GM18508 (cell line): ENCODE results near the gene KIR3DL3.
"Not testable (repeated sequence)": the region's sequence is repeated elsewhere in the genome, so short reads cannot be mapped to it uniquely, and the experiment has no call there.

ENCODE experiments used
- ATAC-seq: cut with Tn5 transposase; IDR thresholded peaks from one replicate; pipeline ENCODE4 v1.9.1; 2021; ENCODE audit warnings: moderate number of reproducible peaks; ENCODE audit not compliant: insufficient read depth, unreplicated experiment

Gene KIR3DL3

DNA sequence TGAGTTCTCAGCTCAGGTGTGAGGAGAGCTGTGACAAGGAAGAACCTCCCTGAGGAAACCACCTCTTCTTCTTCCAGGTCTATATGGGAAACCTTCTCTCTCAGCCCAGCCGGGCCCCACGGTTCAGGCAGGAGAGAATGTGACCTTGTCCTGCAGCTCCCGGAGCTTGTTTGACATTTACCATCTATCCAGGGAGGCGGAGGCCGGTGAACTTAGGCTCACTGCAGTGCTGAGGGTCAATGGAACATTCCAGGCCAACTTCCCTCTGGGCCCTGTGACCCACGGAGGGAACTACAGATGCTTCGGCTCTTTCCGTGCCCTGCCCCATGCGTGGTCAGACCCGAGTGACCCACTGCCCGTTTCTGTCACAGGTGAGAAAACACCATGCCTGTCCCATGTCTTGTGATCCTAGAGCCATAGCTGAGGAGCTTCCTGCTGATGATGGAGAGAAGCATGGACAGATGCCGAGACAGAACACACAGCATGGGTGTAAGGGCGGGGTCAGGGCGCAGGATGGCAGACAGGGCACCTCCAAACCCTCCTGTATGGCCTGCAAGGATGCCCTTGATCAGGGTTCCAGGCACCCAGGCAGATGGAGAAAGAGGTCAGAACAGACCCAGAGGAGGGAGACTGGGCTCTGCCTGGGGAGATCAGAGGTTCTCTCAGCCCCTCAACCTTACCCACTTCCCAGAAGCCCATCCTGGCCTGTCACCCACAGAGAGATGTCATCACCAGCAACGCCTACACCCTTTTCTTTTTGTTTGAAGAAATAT lies 5.4 kb downstream of the KIR3DL3 start:
- ATAC-seq, result no peak

DNA sequence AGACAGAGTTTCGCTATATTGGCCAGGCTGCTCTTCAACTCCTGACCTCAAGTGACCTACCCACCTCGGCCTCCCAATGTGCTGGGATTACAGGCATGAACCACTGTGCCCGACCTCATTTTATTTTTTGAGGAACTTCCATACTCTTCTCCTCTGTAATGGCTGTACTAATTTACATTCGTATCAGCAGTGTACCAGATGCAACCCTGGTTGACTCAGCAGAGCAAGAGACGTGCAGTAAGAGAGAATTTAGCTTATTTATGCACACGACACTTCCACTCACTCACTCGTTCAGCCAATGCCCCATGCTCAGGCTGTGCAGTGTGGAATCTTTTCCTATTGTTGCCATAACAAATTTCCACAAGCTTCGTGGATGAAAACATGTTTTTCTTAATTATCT lies 6.9 kb downstream of the KIR3DL3 start:
- no peak for ATAC-seq

DNA sequence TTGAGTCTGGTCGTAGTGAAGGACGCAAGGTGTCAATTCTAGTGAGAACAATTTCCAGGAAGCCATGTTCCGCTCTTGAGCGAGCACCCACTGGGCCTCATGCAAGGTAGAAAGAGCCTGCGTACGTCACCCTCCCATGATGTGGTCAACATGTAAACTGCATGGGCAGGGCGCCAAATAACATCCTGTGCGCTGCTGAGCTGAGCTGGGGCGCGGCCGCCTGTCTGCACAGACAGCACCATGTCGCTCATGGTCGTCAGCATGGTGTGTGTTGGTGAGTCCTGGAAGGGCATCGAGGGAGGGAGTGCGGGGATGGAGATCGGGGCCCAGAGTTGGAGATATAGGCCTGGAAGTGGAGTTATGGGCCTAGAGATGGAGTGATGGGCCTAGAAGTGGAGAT lies 14.1 kb downstream of the KIR3DL3 start, which contains the start of gene KIR2DL3:
KIR2DL3 (plus strand) TSS at position 208 of the 400 bp plus-strand sequence; CDS start at position 241, 33 bp downstream.
- not testable (repeated sequence) for ATAC-seq

DNA sequence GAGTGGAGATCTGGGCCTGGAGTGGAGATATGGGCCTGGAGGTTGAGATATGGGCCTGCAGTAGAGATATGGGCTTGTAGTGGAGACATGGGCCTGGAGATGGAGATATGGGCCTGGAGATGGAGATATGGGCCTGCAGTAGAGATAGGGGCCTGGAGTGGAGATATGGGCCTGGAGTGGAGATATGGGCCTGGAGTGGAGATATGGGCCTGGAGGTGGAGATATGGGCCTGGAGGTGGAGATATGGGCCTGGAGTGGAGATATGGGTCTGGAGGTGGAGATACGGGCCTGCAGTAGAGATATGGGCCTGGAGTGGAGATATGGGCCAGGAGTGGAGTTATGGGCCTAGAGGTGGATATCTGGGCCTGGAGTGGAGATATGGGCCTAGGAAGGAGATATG lies 14.5 kb downstream of the KIR3DL3 start:
- no peak for ATAC-seq

DNA sequence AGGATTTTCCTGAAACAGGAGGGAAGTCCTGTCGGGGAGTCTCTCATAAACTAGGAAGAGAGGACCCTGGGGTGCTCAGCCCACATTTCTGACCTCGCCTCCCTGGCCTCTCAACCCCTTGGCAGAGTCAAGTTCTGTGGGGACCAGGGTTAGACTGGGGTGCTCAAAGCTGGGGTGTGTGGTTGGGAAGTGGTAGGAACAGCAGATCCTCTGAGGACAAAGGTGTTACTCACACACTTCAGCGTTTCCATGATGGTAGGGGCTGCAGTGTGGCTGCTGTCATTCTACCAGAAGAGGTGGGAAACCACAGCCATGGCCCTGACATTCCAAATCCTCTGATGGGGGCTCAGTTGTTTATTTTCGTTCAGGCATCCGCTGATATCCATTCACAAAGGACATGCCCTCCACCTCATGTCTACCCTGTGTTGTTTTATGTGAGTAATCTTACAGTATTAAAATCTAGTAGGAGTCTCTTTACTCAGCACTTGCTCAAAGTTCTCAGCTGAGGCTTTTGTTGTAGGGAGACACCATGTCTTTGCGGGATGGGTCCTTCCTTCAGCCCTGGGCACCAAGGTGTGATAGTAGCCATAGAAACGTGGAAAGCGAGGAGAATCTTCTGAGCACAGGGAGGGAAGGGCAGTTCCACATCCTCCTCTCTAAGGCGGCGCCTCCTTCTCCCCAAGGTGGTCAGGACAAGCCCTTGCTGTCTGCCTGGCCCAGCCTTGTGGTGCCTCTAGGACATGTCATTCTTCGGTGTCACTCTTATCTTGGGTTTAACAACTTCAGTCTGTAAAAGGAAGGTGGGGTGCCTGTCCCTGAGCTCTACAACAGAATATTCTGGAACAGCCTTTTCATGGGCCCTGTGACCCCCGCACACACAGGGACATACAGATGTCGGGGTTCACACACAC lies 15.6 kb downstream of the KIR3DL3 start:
- no peak for ATAC-seq

DNA sequence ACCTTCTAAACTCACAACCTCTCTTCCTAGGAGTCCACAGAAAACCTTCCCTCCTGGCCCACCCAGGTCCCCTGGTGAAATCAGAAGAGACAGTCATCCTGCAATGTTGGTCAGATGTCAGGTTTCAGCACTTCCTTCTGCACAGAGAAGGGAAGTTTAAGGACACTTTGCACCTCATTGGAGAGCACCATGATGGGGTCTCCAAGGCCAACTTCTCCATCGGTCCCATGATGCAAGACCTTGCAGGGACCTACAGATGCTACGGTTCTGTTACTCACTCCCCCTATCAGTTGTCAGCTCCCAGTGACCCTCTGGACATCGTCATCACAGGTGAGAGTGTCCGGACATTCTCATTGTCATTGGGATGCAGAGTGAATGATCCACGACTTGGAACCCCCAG lies 17.7 kb downstream of the KIR3DL3 start:
- not testable (repeated sequence) for ATAC-seq

DNA sequence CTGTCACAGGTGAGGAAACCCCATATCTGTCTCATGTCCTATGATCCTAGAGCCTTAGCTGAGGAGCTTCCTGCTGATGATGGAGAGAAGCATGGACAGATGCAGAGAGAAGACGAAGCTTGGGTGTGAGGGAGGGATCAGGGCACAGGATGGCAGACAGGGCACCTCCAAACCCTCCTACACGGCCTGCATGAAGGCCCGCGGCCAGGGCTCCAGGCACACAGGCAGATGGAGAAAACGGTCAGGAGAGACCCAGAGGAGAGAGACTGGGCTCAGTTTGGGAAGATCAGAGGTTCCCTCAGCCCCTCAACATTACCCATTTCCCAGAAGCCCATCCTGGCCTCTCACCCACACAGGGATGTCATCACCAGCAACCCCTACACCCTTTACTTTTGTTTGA lies 19.8 kb downstream of the KIR3DL3 start:
- not testable (repeated sequence) for ATAC-seq

DNA sequence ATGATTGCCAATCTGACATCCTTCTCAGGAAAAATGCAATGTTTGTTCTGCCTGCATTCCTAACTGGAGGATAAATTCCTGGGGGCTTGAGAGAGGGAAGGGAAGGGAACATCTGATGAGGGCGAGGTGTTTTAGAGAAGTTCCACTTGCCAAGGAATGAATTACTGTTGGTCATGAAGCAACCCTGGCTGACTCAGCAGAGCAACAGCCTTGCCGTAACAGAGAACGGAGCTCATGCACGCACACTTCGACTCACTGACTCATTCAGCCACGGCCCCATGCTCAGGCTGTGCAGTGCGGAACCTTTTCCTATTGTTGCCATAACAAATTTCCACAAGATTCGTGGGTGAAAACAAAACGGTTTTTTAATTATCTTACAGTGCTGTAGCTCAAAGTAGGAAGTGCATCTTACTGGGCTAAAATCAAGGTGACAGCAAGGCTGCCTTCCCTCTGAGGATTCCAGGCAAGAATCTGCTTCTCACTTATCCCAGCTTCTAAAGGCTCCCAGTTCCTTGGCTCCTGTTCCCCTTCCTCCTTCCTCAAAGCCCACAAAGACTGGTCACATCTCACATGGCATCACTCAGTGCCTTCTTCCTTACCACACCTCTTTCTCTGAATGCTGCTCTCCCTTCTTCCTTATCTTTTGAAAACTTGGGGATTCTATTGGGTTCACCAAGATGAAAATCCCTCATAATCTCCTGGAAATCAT lies 23.5 kb downstream of the KIR3DL3 start:
- ATAC-seq, result not testable (repeated sequence)

DNA sequence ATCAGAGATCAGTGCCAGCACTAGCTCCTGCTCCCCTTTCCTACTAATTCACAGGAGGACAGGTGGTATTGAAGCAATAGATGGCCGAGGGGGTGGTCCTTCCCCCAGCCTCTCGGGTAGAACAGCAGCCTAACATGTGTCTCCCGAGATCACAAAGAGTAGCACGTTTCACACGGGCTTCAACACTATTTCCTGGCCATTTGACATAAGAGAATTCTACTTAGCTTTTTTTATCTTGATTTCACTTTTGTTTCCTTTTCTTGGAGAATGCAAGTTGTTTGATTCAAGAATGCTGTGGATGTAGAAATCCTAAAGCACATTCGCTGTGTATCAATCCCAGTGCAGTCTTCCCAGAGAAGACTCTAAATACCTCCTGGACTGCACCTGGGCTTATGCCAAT lies 26.0 kb downstream of the KIR3DL3 start:
- ATAC-seq, result not testable (repeated sequence)

DNA sequence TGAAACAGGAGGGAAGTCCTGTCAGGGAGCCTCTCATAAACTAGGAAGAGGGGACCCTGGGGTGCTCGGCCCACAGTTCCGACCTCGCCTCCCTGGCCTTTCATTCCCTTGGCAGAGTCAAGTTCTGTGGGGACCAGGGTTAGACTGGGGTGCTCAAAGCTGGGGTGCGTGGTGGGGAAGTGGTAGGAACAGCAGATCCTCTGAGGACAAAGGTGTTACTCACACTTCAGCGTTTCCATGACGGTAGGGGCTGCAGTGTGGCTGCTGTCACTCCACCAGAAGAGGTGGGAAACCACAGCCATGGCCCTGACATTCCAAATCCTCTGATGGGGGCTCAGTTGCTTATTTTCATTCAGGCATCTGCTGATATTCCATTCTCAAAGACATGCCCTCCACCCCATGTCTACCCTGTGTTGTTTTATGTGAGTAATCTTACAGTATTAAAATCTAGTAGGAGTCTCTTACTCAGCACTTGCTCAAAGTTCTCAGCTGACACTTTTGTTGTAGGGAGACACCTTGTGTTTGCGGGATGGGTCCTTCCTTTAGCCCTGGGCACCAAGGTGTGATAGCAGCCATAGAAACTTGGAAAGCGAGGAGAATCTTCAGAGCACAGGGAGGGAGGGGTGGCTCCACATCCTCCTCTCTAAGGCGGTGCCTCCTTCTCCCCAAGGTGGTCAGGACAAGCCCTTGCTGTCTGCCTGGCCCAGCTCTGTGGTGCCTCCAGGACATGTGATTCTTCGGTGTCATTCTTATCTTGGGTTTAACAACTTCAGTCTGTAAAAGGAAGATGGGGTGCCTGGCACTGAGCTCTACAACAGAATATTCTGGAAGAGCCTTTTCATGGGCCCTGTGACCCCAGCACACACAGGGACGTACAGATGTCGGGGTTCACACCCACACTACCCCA lies 32.2 kb downstream of the KIR3DL3 start:
- ATAC-seq, result not testable (repeated sequence)

DNA sequence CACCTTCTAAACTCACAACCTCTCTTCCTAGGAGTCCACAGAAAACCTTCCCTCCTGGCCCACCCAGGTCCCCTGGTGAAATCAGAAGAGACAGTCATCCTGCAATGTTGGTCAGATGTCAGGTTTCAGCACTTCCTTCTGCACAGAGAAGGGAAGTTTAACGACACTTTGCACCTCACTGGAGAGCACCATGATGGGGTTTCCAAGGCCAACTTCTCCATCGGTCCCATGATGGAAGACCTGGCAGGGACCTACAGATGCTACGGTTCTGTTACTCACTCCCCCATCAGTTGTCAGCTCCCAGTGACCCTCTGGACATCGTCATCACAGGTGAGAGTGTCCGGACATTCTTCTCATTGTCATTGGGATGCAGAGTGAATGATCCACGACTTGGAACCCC lies 34.3 kb downstream of the KIR3DL3 start:
- ATAC-seq, result not testable (repeated sequence)

DNA sequence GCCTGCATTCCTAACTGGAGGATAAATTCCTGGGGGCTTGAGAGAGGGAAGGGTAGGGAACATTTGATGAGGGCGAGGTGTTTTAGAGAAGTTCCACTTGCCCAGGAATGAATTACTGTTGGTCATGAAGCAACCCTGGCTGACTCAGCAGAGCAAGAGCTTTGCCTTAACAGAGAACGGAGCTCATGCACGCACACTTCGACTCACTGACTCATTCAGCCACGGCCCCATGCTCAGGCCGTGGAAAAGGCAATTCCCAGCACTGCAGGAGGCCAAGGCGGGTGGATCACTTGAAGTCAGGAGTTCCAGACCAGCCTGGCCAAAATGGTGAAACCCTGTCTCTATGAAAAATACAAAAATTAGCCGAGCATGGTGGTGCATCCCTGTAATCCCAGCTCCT lies 40.0 kb downstream of the KIR3DL3 start:
- not testable (repeated sequence) for ATAC-seq

DNA sequence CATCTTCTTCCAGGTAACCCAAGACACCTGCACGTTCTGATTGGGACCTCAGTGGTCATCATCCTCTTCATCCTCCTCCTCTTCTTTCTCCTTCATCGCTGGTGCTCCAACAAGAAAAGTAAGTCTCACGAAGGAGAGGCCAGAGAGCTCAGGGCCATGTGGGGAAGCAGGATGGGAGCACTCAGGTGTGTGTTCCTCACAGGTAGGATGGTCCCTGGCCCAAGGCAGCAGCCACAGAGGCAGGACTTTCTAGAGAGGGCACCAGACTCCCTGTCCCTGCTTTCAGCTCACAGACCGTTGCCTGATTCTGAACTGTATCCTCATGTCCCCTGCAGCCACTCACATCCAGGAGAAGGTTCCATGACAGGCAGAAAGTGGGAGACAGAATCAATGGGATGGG lies 42.2 kb downstream of the KIR3DL3 start:
- not testable (repeated sequence) for ATAC-seq

DNA sequence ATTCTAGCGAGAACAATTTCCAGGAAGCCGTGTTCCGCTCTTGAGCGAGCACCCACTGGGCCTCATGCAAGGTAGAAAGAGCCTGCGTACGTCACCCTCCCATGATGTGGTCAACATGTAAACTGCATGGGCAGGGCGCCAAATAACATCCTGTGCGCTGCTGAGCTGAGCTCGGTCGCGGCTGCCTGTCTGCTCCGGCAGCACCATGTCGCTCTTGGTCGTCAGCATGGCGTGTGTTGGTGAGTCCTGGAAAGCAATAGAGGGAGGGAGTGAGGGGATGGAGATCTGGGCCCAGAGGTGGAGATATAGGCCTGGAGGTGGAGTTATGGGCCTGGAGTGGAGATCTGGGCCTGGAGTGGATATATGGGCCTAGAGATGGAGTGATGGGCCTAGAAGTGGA lies 45.4 kb downstream of the KIR3DL3 start, which contains the start of gene KIR2DL1:
KIR2DL1 (plus strand) TSS at position 148 of the 400 bp plus-strand sequence; CDS start at position 206, 58 bp downstream.
- ATAC-seq, result not testable (repeated sequence)

DNA sequence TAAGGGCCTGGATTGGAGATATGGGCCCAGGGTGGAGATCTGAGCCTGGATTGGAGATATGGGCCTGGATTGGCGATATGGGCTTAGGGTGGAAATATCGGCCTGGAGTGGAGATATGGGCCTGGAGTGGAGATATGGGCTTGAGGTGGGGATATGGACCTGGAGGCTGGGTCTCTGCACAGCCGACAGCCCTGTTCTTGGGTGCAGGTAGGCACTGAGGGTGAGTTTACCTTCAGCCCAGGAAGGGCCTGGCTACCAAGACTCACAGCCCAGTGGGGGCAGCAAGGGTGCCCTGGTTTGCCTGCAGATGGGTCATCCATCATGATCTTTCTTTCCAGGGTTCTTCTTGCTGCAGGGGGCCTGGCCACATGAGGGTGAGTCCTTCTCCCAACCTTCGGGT lies 46.3 kb downstream of the KIR3DL3 start:
- ATAC-seq, result not testable (repeated sequence)

DNA sequence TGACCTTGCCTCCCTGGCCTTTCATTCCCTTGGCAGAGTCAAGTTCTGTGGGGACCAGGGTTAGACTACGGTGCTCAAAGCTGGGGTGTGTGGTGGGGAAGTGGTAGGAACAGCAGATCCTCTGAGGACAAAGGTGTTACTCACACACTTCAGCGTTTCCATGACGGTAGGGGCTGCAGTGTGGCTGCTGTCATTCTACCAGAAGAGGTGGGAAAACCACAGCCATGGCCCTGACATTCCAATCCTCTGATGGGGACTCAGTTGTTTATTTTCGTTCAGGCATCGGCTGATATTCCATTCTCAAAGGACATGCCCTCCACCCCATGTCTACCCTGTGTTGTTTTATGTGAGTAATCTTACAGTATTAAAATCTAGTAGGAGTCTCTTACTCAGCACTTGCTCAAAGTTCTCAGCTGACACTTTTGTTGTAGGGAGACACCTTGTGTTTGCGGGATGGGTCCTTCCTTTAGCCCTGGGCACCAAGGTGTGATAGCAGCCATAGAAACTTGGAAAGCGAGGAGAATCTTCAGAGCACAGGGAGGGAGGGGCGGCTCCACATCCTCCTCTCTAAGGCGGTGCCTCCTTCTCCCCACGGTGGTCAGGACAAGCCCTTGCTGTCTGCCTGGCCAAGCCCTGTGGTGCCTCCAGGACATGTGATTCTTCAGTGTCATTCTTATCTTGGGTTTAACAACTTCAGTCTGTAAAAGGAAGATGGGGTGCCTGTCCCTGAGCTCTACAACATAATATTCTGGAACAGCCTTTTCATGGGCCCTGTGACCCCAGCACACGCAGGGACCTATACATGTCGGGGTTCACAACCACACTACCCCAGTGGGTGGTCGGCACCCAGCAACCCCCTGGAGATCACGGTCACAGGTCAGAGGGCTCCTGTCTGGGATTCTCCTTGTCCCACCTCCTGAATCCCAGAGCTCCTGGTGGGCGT lies 47.0 kb downstream of the KIR3DL3 start:
- not testable (repeated sequence) for ATAC-seq

DNA sequence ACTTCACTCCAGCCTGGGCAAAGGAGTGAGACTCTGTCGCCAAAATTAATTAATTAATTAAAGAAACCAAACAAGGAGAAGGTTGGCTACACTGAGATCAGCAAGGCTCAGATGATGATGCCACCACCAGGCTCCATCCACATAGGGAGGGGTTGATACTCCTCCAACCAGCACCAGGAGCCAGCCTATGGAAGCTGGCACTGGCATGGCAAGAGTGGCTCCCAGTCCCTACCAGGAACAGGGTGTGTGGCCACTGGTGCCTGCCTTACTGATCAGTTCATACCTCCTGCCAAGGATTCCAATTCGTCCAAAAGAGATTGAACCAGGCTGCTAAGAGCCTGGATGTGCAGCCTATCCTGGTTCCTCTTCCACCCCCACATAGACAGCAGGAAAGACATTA lies 48.4 kb downstream of the KIR3DL3 start:
- ATAC-seq, result not testable (repeated sequence)

DNA sequence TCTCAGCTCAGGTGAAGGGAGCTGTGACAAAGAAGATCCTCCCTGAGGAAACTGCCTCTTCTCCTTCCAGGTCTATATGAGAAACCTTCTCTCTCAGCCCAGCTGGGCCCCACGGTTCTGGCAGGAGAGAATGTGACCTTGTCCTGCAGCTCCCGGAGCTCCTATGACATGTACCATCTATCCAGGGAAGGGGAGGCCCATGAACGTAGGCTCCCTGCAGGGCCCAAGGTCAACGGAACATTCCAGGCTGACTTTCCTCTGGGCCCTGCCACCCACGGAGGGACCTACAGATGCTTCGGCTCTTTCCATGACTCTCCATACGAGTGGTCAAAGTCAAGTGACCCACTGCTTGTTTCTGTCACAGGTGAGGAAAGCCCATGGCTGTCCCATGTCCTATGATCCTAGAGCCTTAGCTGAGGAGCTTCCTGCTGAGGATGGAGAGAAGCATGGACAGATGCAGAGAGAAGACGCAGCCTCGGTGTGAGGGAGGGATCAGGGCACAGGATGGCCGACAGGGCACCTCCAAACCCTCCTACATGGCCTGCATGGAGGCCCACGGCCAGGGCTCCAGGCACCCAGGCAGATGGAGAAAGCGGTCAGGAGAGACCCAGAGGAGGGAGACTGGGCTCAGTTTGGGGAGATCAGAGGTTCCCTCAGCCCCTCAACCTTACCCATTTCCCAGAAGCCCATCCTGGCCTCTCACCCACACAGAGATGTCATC lies 51.0 kb downstream of the KIR3DL3 start:
- not testable (repeated sequence) for ATAC-seq
